Adrenal gland (tissue), 5 donors: ENCODE measurements around the gene ARL8A.

Source experiments
- CTCF ChIP-seq, 6 experiments: fragments of 450-650 bp in 4 of 6; fragments of 200-600 bp in 2 of 6; sonication (generic) in 1 of 6; IDR thresholded peaks; 1 replicate in 5 of 6; 2 replicates in 1 of 6; pipeline versions ENCODE4 v1.5.1 to v1.8.0; 2016 to 2021; ENCODE audit warnings: antibody characterized with exemption in 6 of 6, mild to moderate bottlenecking in 2 of 6, moderate library complexity in 1 of 6
- POLR2A ChIP-seq, 2 donors: fragments of 450-650 bp; IDR thresholded peaks; one replicate each; pipeline ENCODE4 v1.6.1; 2017; ENCODE audit warnings: antibody characterized with exemption in 2 of 2, mild to moderate bottlenecking in 2 of 2, moderate library complexity in 1 of 2
- donor health status: DM: no; HTN: no; CAD: no.

DNA sequence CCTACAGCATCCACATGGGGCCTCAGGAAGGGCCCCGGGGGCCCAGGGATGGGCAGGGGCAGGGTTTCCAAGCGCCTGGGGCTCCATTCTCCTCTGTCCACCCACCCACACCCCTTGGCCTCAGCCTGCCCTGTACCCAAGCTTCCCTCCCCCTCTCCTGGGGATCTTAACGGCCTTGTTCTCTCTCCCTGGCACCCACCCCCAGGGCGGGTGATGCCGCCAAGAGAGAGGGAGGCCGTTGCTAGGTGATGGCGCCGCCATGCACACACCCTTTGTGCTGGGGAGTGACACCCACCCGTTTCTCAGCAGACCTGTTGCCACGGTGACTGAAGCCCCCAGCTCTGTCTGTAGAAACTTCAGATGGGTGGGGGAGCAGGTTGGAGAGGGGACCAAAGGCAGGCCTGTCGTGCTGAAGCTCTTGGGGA, 14.2 kb downstream of the ARL8A start:
- TF ChIP-seq POLR2A (IDR thresholded peaks at IDR 0.05) (no peak), CTCF (IDR thresholded peaks at IDR 0.05) (no peak)
